HG03103 (cell line): ENCODE measurements around the gene ULK3.

Experiments used
- ATAC-seq: cut with Tn5 transposase; IDR thresholded peaks from one replicate; pipeline ENCODE4 v1.9.1; 2021; ENCODE audit warnings: low read depth; ENCODE audit not compliant: unreplicated experiment

ULK3 gene

DNA sequence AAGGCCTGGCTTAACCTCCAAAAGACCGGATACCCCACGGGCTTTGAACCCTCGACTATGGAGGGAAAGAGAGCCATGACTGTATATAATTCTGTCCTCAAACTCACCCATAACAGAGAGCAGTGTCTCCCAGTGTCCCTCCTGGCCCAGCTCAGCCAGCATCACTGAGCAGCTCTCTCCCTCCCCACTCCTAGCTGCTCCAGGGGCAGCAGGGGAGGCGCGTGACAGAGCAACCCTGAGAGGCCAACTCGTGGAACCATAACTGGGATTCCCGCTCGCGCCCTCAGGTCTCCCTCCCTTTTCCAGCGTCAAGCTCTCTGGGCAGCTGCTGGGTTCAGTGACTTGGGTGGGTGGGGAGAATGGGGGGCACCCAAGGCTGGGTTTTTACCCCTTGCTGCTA is 17.1 kb downstream of the ULK3 start:
- no peak for ATAC-seq

DNA sequence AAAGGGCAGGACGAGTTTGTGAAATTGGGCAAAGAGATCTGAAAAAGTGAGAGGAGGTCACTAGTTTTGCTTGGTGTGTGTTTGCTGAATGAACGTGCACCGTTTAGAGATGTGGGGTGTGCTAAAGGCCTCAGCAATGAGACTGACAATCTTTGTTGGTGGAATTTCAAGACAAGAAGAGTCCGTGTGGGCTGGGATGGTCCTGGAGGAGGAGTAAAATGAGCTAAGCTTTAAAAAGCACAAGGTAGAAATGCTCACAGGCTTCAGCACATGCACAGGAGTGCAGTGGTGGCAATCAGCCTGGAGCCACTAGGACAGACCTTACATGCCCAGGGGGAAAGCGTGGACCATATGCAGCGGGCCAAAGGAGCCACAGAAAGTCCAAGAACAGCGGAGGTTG is 18.0 kb downstream of the ULK3 start:
- no peak for ATAC-seq

DNA sequence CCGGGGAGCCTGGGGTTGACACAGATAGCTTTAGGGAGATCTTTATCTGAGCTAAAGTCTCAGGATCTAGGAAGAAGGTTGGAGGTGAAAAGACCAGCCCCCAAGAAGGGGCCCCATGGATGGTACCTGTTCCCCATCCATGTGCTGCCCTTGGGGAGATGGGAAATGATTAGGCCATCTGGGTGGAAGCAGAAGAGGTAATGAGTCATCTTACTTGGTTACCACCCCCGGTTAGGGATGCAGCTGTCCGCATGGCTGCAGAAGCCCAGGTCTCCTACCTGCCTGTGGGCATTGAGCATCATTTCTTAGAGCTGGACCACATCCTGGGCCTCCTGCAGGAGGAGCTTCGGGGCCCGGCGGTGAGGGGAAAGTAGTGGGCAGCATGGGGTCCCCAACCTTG is 19.6 kb downstream of the ULK3 start:
- ATAC-seq = no peak

DNA sequence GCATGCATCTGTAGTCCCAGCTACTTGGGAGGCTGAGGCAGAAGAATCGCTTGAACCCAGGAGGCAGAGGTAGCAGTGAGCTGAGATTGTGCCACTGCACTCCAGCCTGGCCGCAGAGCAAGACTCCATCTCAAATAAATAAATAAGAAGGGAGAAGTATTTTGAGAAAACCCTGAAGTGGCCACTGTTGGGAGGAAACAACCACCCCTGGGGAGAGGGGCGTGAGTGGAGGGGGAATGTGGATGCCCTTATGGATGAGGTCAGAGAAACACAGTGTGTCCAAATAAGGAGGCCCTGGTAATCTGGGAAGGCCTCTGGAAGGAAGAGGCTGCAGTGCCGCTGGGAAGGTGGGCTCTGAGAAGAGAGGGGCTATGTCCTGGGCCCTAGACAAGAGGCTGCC is 20.7 kb downstream of the ULK3 start:
- ATAC-seq = no peak

DNA sequence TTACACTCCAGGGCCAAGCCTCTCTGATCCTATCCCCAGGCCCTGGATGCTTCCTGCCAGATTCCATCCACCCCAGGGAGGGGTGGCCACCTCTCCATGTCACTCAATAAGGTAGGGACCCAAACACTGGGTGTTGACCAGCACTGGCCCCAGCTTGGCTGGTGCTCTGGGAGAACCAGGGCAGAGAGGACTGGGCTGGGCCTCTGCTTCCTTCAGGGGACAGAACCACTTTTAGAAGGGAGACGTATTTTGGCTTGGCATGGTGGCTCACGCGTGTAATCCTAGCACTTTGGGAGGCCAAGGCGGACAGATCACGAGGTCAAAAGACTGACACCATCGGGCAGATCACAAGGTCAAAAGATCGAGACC is 21.2 kb downstream of the ULK3 start:
- ATAC-seq = no peak

DNA sequence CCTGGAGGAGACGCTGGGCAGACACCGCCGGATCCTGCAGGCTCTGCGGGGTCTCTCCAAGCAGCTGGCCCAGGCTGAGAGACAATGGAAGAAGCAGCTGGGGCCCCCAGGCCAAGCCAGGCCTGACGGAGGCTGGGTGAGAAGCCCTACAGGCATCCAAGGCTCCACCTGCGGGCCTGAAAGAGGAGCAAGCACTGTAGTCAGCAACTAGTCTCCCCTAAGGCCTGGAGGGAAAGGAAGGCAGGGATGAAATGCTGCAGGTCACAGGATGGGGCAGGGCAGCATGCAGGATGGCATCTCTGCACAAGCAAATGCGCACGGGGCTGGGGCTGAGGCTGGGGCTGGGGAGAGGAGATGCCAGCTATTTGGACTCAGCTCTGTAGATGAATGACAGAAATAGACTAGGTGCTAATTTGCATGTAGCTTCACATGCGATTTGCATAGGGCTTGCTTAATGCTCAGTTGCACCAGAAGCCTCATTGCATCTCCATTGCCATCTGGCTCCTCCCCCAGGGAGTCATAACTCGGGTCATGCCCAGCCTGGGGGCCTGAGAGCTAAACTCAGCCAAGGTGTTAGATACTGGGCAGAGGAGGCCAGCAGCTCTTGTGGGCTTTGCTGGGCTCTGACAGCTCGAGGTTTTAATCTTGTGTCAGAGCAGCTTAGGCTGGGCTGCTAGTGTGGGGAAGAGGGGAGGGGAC is 21.7 kb downstream of the ULK3 start:
- peak; percentile 63 for ATAC-seq

DNA sequence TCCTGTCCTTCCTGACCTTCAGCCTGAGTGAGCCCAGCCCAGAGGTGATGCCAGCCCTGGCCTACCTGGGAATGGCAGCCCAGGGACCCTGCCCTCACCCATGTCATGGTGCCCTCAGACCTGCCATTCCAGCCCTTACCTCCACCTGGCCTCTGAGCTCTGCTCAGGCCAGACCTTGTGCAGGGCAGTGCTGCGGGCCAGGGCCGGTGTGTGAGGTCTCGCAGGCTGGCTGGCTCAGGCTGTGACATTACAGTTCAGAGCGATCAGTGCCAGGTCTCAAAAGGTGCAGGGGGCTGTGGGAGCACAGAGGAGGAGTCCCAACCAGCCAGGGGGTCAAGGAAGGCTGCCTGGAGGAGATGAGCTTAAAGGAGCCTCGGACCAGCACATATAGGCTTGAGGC is 22.9 kb downstream of the ULK3 start:
- no peak for ATAC-seq

DNA sequence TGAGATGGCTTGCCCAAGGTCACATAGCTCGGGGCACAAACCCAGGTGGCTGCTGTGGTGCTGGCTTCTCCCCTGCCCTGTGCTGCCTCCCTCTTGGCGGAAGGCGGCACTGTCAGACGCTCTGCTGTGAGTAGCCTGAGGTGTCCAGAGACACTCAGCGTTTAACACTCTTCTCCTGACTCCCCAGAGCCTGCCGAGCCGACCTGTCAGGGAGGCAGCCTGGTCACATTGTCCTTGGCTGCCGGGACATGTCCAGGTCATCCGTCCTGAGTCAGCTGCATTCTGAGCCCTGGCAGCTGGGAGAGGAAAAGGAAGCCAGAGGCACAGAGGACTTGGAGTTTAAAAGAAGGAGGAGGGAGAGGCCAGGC is 25.6 kb downstream of the ULK3 start:
- no peak for ATAC-seq

DNA sequence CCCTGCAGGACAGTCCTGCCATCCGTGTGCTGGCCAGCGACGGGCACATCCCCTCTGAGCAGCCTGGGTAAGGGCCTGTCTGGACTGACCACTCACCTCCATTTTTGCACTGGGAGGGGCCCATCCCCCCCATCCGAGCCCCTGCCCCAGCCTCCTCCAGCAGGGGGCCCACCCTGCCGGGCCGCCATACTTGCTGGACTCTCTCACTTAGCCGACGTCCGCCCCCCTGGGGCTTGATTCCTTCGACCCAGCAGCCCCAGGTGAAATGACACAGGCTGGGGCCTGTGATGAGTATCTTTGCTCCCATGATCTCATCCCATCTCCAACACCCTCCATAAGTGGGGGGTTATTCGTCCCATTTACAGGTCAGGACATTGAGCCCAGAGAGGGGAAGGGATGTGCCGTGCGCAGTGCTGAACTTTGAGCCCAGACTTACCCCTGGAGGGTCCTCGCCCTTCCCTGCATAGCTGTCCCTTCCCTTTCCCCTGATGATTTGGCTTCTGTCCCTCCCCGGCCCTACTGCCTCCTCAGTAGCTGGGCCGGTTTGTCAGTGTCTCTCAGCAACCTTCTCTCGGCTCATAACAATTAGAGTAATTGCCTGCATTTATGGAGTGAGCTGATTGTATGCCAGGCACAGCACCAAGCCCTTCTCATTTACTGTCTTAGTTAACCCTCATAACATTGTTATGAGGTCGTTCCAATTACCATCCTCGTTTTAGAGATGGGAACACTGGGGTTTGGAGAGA is 26.2 kb downstream of the ULK3 start:
- no peak for ATAC-seq

DNA sequence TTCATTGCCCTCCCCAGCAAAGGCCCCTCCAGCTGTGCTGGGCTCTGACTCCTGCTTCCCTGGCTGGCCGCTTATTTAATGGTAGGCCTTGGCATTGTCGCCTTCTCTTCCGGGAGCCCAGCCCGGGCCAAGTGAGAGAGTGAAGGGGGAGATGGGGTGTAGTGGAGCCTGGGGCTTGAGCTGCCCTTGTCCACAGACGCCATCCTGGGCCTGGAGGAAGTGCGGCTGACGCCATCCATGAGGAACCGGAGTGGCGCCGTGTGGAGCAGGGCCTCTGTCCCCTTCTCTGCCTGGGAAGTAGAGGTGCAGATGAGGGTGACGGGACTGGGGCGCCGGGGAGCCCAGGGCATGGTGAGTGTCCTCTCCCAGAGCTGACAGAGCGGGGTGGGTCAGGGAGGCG is 27.0 kb downstream of the ULK3 start:
- no peak for ATAC-seq

DNA sequence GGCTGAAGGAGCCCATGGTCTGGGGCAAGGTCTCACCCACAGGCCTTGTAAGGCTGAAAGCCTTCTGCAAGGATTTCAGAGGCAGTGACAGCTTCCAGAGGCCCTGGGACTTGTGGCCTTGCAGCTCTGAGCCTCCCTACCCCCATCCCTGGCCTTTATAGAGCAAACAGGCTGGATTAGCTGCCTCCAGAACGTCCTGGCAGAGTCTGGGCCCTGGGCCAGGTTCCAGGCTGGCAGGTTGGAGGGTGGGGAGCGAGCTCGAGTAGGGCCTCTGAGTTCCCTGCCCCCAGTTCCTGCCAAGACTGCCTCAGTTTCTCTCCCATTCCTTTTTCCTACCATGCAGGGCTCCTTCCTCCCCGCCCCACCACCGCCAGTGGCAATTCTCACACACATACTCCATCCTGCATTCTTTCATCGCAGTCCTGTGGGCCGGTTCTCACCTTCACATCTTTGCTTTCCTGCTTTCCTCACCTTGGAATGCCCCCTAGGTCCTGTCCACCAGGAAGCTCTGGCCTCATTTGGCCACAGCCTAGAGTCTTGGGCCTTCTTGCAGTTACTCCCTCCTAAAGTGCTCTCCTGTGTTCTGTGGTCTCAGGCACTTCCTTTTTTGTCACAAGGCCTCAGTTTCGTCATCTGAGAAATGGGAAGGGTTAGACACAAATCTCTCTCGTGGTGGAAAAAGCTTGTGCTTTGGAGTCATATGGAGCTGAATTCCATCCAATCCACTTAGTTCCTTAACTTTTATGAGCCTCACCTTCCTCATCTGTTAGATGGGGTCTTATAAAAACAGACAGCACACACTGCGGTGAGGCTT is 27.6 kb downstream of the ULK3 start:
- ATAC-seq = no peak

DNA sequence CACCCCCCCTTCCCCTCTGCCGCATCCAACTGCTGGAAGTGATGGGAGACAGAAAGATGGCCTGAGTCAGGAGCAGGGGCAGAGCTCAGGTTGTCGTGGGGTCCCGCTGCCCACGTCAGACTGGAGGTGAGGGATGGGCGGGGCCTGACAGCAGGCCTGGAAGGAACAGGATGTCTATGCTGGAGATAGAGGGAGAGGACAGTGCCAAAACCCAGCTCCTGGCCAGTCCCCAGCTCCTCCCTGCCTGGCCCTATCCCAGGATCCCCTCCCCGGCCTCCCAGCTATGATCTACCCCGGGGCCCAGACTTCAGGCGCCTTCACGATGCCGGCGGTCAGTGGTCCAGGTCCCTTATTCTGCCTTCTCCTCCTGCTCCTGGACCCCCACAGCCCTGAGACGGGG is 30.4 kb downstream of the ULK3 start, which contains the start of gene LMAN1L:
Gene LMAN1L, plus strand, starts transcription at position 303 of the 400 bp plus-strand sequence. Its CDS starts 20 bp downstream, at position 323.
- no peak for ATAC-seq

DNA sequence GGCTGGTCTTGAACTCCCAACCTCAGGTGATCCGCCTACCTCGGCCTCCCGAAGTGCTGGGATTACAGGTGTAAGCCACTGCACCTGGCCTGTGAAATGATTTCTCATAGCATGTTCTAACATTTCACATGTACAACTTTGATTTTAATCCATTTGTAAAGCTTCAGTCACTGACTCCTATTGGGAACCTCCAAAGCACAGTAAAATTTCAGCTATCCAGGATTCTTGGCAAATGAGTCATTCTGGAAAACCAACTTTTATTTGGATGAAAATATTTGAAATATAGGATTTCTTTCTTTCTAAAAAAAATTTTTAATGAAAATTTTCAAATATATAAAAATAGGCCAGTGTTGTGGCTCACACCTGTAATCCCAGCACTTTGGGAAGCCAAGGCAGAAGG is 33.0 kb downstream of the ULK3 start:
- no peak for ATAC-seq

DNA sequence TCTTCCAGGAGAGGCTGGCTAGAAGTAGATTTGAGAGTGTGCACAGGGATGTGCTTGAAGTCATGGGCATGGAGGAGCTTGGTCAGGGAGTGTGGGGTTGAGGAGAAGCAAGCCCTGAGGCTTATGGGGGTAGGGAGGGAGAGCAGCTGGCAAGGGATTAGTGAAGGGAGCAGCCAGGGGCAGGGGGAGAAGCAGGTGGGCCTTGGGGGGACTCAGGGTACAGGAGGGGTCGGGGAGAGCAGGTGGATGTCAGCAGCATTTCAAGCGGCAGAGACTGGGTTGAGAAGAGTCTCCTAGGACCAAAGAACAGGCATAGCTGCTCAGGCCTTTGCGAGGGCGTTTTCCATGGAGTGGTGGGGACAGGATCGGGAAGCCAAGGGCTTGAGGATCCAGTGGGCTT is 33.7 kb downstream of the ULK3 start:
- ATAC-seq = no peak

DNA sequence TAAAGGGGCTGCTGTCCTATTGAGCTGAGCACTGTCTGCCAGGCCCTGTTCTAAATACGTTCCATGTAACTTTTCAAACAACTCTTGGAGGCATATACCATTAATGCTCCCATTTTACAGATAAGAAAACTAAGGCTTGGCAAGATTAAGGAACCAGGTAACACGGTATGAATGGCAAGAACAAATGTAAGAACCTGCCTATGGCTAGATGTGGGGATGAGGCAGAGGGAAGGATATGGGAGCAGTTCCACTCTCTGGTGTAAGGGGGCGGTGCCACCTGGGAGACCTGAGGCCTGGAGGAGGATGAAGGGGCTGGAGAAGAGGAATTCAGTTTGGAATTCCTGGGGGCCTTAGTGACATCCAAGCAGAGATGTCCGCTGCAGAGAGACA is 34.1 kb downstream of the ULK3 start:
- no peak for ATAC-seq

DNA sequence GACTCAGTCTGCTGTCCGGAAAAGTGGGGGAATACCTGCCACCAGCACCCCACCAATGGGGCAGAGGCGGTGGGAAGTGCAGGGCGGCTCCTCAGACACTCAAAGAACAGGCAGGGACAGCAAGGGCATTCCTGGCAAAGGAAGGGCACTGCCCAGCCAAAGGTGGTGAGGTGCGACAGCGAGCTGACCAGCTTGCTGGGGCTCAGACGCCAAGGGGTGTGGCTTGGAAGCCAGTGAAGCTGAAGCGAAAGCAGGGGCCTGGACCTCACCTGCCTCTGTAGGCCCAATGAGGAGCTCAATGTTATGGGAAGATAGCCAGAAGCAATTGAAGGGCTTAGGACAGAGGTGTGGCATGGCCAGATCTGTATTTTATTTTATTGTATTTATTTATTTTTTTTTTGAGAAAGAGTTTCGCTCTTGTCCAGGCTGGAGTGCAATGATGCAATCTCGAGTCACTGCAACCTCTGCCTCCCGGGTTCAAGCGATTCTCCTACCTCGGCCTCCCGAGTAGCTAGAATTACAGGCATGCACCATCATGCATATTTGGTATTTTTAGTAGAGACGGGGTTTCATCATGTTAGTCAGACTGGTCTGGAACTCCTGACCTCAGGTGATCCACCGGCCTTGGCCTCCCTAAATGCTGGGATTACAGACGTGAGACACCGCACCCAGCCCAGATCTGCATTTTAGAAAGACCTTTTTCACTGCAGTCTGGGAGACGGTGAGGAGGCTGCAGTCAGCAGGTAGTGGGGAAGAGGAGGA is 34.7 kb downstream of the ULK3 start:
- ATAC-seq = no peak

DNA sequence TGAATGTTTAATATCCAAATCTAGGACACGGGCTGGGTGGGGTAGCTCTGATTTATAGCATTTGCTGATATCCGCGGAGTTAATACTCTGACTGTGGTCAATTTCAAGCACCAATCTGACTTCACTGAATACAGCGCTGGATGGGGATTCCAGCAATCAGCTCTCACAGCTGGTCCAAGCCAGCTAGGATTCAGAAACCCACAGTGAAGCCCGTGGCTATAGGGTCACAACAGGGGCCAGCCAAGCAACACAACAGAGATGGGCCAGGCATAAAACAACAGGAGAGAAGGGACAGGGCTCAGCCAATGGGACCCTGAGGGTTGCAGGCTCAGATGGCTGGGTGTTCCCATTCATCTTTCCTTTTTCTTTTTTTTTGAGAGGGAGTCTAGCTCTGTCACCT is 35.7 kb downstream of the ULK3 start:
- ATAC-seq = no peak

DNA sequence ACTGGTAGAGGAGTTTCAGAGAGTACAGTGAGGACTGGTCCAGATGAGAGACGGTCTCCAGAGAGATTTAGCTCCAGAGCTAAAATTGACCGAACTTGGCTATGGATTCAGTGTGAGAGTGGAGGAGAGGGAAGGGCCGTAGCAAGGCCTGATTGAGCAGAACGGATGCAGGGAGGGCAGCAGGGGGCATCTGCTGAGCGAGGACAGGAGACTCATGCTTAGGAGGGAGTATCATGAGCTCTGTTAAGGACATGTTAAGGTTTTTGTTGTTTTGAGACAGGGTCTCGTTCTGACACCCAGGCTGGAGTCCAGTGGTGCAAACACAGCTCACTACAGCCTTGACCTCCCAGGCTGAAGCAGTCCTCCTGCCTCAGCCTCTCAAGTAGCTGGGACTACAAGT is 38.0 kb downstream of the ULK3 start:
- no peak for ATAC-seq

DNA sequence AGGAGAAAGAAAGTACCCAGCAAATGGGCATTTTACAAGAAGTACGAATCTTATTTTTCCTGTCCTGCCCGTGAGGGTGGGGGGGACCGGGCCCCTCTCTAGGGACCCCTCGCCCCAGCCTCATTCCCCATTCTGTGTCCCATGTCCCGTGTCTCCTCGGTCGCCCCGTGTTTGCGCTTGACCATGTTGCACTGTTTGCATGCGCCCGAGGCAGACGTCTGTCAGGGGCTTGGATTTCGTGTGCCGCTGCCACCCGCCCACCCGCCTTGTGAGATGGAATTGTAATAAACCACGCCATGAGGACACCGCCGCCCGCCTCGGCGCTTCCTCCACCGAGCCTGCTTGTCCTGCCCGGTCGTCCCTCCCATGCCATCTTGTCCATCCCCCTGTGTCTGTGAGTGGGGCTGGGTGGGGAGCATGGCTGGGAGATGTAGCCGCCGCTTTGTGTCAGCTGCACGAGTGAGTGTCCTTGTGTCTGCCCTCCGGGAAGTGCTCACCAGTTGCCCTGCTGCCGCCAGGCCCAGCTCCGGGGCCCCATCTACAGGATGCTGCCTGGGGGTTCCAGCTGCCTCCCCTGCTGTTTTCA is 40.0 kb downstream of the ULK3 start:
- no peak for ATAC-seq

DNA sequence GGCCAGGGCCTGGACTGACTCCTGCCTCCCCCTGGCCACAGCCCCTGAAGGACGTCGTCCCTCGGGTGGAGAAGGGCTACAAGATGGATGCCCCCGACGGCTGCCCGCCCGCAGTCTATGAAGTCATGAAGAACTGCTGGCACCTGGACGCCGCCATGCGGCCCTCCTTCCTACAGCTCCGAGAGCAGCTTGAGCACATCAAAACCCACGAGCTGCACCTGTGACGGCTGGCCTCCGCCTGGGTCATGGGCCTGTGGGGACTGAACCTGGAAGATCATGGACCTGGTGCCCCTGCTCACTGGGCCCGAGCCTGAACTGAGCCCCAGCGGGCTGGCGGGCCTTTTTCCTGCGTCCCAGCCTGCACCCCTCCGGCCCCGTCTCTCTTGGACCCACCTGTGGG is 40.7 kb downstream of the ULK3 start:
- ATAC-seq = no peak
